NT2/D1 (cell line): ENCODE results near the gene LONRF3.

Source experiments
- SUZ12 ChIP-seq: IDR thresholded peaks from 2 replicates; pipeline ENCODE4 v1.6.1; 2011; ENCODE audit not compliant: insufficient read length, insufficient read depth; ENCODE audit errors: extremely low read depth
- YY1 ChIP-seq: IDR thresholded peaks from 2 replicates; pipeline ENCODE4 v1.6.1; 2011; ENCODE audit not compliant: insufficient read length, insufficient read depth

- no peak for TF ChIP-seq YY1
- no peak for TF ChIP-seq SUZ12
These were observed 31.3 kb upstream of the LONRF3 start for GRCh38 chrX:118943102-118943501.
